HG03432 (cell line): Measurements from ENCODE around the gene C9orf85.
"Not testable (repeated sequence)": the region's sequence is repeated elsewhere in the genome, so short reads cannot be mapped to it uniquely, and the experiment has no call there.

ENCODE experiments used
- ATAC-seq: cut with Tn5 transposase; IDR thresholded peaks from one replicate; pipeline ENCODE4 v1.9.1; 2021; ENCODE audit warnings: mild to moderate bottlenecking, moderate library complexity; ENCODE audit not compliant: unreplicated experiment

C9orf85 gene

GRCh38 chr9:71937070-71937625, 25.7 kb downstream of the C9orf85 start:
- ATAC-seq: no peak

- ATAC-seq: no peak
Measured at GRCh38 chr9:71937898-71938297, 26.5 kb downstream of the C9orf85 start.

- no peak for ATAC-seq
Measured at GRCh38 chr9:71941060-71941568, 29.7 kb downstream of the C9orf85 start.

GRCh38 chr9:71941998-71942567, 30.6 kb downstream of the C9orf85 start:
- no peak for ATAC-seq

- ATAC-seq: no peak
Measured at GRCh38 chr9:71944754-71945375, 33.4 kb downstream of the C9orf85 start.

- ATAC-seq: not testable (repeated sequence)
Measured at GRCh38 chr9:71954652-71955051, 43.2 kb downstream of the C9orf85 start.

- ATAC-seq: peak; percentile 64
Measured at GRCh38 chr9:71955300-71955915, 44.0 kb downstream of the C9orf85 start.

- no peak for ATAC-seq
Measured at GRCh38 chr9:71962328-71962727, 50.9 kb downstream of the C9orf85 start.

- ATAC-seq: not testable (repeated sequence)
Measured at GRCh38 chr9:71963471-71963996, 52.1 kb downstream of the C9orf85 start.

- ATAC-seq: no peak
Measured at GRCh38 chr9:71965403-71965802, 54.0 kb downstream of the C9orf85 start.

- no peak for ATAC-seq
Measured at GRCh38 chr9:71966601-71967000, 55.2 kb downstream of the C9orf85 start.

GRCh38 chr9:71968541-71969090, 57.2 kb downstream of the C9orf85 start:
- no peak for ATAC-seq

GRCh38 chr9:71975833-71976232, 64.4 kb downstream of the C9orf85 start:
- no peak for ATAC-seq

- ATAC-seq: no peak
Measured at GRCh38 chr9:71977003-71977402, 65.6 kb downstream of the C9orf85 start.

GRCh38 chr9:71980266-71981190, 69.1 kb downstream of the C9orf85 start:
- ATAC-seq: no peak

- no peak for ATAC-seq
Measured at GRCh38 chr9:71981944-71982343, 70.5 kb downstream of the C9orf85 start.

GRCh38 chr9:71984403-71984802, 73.0 kb downstream of the C9orf85 start:
- ATAC-seq: no peak

- ATAC-seq: no peak
Measured at GRCh38 chr9:71984831-71985281, 73.4 kb downstream of the C9orf85 start.

- ATAC-seq: no peak
Measured at GRCh38 chr9:71985297-71985911, 74.0 kb downstream of the C9orf85 start.

GRCh38 chr9:71986900-71987299, 75.5 kb downstream of the C9orf85 start:
- no peak for ATAC-seq
